Measurements from ENCODE around the gene SMOC1.

SMOC1 gene

GRCh38 chr14:70027785-70028428 lies 148.7 kb downstream of the SMOC1 start:
- no peaks in the 10 kb centered on the region for H3K36me3 Mint-ChIP-seq (ENCODE audit: insufficient read depth)
- ATAC-seq (replicated peaks) (no peak), DNase-seq (peak; percentile 41 to 46 (median 42))
- no peaks in the 10 kb centered on the region for H3K9me3 Mint-ChIP-seq
- H3K27ac Mint-ChIP-seq = no peak overlapping the region
- H3K27me3 Mint-ChIP-seq = peaks cover 9 to 37% of the 10 kb centered on the region in 2 donors
- H3K4me3 Mint-ChIP-seq = no peak overlapping the region
- H3K4me1 Mint-ChIP-seq (ENCODE audit: low read depth in 2 of 2) = peaks cover 0 to 2% of the 10 kb centered on the region in 2 donors

DNA sequence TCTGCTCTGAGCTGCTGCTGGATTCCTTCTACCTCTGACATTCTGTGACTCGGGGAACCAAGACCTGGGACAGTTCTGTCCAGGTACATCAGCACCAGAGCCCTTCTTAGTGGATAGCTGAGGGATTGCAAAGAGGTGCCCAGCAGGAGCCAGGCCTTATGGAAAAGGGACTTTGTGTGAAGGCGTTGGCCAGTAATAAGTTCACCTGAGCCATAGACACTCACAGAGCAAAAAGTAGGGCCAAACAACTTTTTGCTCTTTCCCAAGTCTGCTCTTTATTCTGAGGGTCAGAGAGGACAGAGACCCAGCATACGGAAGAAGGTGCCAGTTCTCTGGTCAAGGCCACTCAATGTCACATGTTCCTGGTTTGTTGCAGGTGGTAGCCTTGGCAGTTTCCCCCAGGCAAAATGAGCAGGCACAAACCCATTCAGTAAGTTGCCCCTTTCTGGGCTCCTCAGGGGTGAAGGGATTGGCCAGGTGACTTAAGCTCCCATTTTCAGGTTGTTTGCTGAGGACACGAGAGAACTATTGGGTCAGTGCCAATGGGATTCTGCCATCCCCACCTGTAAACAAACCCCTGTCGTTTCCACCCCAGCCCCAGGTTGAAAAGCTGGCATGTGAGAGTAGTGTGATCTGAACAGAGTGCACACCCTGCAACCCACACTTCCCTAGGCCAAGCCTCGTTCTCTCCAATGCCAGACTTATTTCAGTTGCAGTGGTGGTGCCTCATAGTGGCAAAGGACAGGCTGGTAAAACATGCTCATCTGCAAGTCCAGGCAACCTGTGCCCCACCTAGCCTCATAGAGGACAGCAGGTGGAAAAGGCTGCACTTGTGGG lies 150.3 kb downstream of the SMOC1 start:
- Mint-ChIP-seq H3K27ac (no peak overlapping the region), H3K9me3 (no peaks in the 10 kb centered on the region), H3K4me1 (ENCODE audit: low read depth in 2 of 2) (peaks cover 0 to 2% of the 10 kb centered on the region in 2 donors), H3K4me3 (no peak overlapping the region), H3K27me3 (peaks cover 9 to 53% of the 10 kb centered on the region in 2 donors), H3K36me3 (ENCODE audit: insufficient read depth) (no peaks in the 10 kb centered on the region)
- DNase-seq (no peak), ATAC-seq (replicated peaks) (no peak)

GRCh38 chr14:70032016-70032415 lies 152.8 kb downstream of the SMOC1 start:
- peaks cover 15 to 70% of the 10 kb centered on the region in 2 donors for H3K27me3 Mint-ChIP-seq
- H3K27ac Mint-ChIP-seq = no peak overlapping the region
- DNase-seq (no peak), ATAC-seq (replicated peaks) (no peak)
- H3K4me1 Mint-ChIP-seq (ENCODE audit: low read depth in 2 of 2) = peaks cover 0 to 2% of the 10 kb centered on the region in 2 donors
- H3K4me3 Mint-ChIP-seq = no peak overlapping the region
- no peaks in the 10 kb centered on the region for H3K9me3 Mint-ChIP-seq
- no peaks in the 10 kb centered on the region for H3K36me3 Mint-ChIP-seq (ENCODE audit: insufficient read depth)

DNA sequence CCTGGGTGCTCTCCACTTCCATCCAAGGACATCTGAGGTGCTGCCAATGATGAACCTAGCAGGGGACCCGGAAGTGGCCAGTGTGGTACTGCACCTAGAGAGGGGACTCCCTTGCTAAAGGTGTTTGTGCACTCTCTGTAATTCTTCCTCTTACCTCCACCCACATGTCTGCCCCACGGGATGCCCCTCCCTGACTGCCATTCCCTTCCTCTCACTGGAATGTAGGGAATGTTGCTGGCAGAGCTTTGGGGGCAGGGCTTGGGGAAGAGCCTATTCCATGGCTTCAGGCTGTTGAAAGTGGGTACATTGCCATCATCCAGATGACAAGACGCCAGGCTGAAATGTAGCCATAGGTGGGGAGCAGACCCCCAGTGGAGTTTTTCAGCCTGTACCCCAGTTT lies 153.2 kb downstream of the SMOC1 start:
- H3K4me3 Mint-ChIP-seq = no peak overlapping the region
- H3K27me3 Mint-ChIP-seq = peaks cover 15 to 72% of the 10 kb centered on the region in 2 donors
- DNase-seq (no peak), ATAC-seq (replicated peaks) (no peak)
- no peaks in the 10 kb centered on the region for H3K36me3 Mint-ChIP-seq (ENCODE audit: insufficient read depth)
- H3K27ac Mint-ChIP-seq = no peak overlapping the region
- no peaks in the 10 kb centered on the region for H3K9me3 Mint-ChIP-seq
- peaks cover 0 to 2% of the 10 kb centered on the region in 2 donors for H3K4me1 Mint-ChIP-seq (ENCODE audit: low read depth in 2 of 2)

GRCh38 chr14:70033116-70033515 lies 153.9 kb downstream of the SMOC1 start:
- Mint-ChIP-seq H3K9me3 (no peaks in the 10 kb centered on the region), H3K27ac (no peak overlapping the region), H3K27me3 (peaks cover 15 to 72% of the 10 kb centered on the region in 2 donors), H3K4me1 (ENCODE audit: low read depth in 2 of 2) (peaks cover 0 to 2% of the 10 kb centered on the region in 2 donors), H3K4me3 (no peak overlapping the region), H3K36me3 (ENCODE audit: insufficient read depth) (no peaks in the 10 kb centered on the region)
- DNase-seq = no peak
- ATAC-seq (replicated peaks) = no peak

- DNase-seq (no peak), ATAC-seq (replicated peaks) (no peak)
- H3K4me3 Mint-ChIP-seq = no peak overlapping the region
- H3K9me3 Mint-ChIP-seq = no peaks in the 10 kb centered on the region
- H3K36me3 Mint-ChIP-seq (ENCODE audit: insufficient read depth) = no peaks in the 10 kb centered on the region
- H3K27me3 Mint-ChIP-seq = peaks cover 17 to 72% of the 10 kb centered on the region in 2 donors
- H3K4me1 Mint-ChIP-seq (ENCODE audit: low read depth in 2 of 2) = no peaks in the 10 kb centered on the region
- H3K27ac Mint-ChIP-seq = no peak overlapping the region
Measured at GRCh38 chr14:70033561-70033960, 154.3 kb downstream of the SMOC1 start.

GRCh38 chr14:70034257-70034656 lies 155.0 kb downstream of the SMOC1 start:
- Mint-ChIP-seq H3K36me3 (ENCODE audit: insufficient read depth) (no peaks in the 10 kb centered on the region), H3K4me3 (no peak overlapping the region), H3K4me1 (ENCODE audit: low read depth in 2 of 2) (no peaks in the 10 kb centered on the region), H3K9me3 (no peaks in the 10 kb centered on the region), H3K27me3 (peaks cover 20 to 78% of the 10 kb centered on the region in 2 donors), H3K27ac (no peak overlapping the region)
- ATAC-seq (replicated peaks) (no peak), DNase-seq (no peak)

DNA sequence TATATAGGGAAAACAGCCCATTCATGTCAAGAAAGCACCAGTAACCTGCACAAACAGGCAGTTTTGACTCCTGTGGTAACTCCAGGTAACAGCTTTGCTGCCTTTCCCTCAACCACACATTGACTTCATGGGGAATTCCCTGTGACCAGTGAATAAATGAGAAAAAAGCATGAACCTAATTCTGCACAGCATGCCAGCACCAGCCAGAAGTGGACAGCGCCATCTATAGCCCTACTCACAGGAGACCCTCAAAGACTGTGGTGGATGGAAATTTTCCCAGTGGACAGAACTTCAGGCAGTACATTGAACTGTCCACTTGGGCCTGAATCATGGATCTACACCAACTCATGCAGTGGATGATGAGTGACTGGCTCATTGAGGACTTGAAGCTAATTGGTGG lies 157.4 kb downstream of the SMOC1 start:
- Mint-ChIP-seq H3K4me3 (no peak overlapping the region), H3K27me3 (peaks cover 11 to 79% of the 10 kb centered on the region in 2 donors), H3K4me1 (ENCODE audit: low read depth in 2 of 2) (no peaks in the 10 kb centered on the region), H3K27ac (no peak overlapping the region), H3K9me3 (no peaks in the 10 kb centered on the region), H3K36me3 (ENCODE audit: insufficient read depth) (no peaks in the 10 kb centered on the region)
- DNase-seq (no peak), ATAC-seq (replicated peaks) (no peak)

DNA sequence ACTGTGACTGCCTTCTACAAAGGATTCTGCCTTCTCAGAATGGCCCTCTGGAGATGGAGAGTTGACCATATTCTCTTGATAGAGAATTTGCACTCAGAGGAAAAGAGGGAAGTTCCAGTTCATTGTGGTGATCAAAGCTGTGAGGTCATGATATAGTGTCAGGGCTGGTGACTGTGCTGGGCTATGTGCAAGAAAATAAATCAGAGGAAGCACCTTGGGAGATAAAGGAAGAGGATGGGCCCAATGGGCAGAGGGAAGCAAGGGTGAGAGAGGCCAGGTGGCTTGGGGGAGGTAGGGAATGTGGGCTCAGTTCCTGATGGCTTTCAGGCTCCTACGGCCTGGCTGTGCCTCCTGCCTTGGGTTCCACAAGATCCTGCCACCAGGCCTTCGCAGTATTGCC lies 163.8 kb downstream of the SMOC1 start:
- Mint-ChIP-seq H3K9me3 (no peaks in the 10 kb centered on the region), H3K27me3 (peaks cover 51 to 83% of the 10 kb centered on the region in 2 donors), H3K4me1 (ENCODE audit: low read depth in 2 of 2) (no peaks in the 10 kb centered on the region), H3K27ac (no peak overlapping the region), H3K4me3 (no peak overlapping the region), H3K36me3 (ENCODE audit: insufficient read depth) (no peaks in the 10 kb centered on the region)
- DNase-seq (no peak), ATAC-seq (replicated peaks) (no peak)

DNA sequence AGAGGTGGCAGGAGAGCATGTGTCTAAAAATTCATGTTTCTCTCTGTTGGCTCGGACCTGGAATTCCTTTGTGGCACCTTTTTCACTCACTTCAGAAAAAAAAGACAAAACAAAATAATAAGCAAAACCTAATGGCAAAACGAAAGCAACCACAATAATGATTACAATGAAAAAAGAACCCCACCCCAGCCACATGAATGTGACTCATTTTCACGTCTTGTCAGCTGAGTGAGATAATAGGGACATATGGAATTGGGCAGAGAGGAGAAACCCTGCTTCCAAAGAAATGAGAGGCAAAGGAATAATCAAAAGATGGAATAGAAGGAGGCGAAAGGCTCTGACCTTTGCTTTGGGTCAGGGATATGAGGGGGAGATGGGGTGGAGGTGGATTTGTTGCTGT lies 166.1 kb downstream of the SMOC1 start:
- ATAC-seq (replicated peaks) (no peak), DNase-seq (no peak)
- Mint-ChIP-seq H3K27ac (no peak overlapping the region), H3K4me3 (no peak overlapping the region), H3K9me3 (no peaks in the 10 kb centered on the region), H3K4me1 (ENCODE audit: low read depth in 2 of 2) (no peaks in the 10 kb centered on the region), H3K36me3 (ENCODE audit: insufficient read depth) (no peaks in the 10 kb centered on the region), H3K27me3 (peaks cover 54 to 61% of the 10 kb centered on the region in 2 donors)

- ATAC-seq (replicated peaks) (no peak), DNase-seq (no peak)
- H3K27ac Mint-ChIP-seq = no peak overlapping the region
- peaks cover 54 to 55% of the 10 kb centered on the region in 2 donors for H3K27me3 Mint-ChIP-seq
- H3K36me3 Mint-ChIP-seq (ENCODE audit: insufficient read depth) = no peaks in the 10 kb centered on the region
- no peak overlapping the region for H3K4me3 Mint-ChIP-seq
- H3K9me3 Mint-ChIP-seq = no peaks in the 10 kb centered on the region
- no peaks in the 10 kb centered on the region for H3K4me1 Mint-ChIP-seq (ENCODE audit: low read depth in 2 of 2)
Measured at GRCh38 chr14:70045844-70046535, 166.8 kb downstream of the SMOC1 start.

- DNase-seq (no peak), ATAC-seq (replicated peaks) (no peak)
- Mint-ChIP-seq H3K27ac (no peak overlapping the region), H3K4me1 (ENCODE audit: low read depth in 2 of 2) (no peaks in the 10 kb centered on the region), H3K9me3 (no peaks in the 10 kb centered on the region), H3K27me3 (peaks cover 48% of the 10 kb centered on the region in 2 donors), H3K36me3 (ENCODE audit: insufficient read depth) (no peaks in the 10 kb centered on the region), H3K4me3 (no peak overlapping the region)
Measured at GRCh38 chr14:70047598-70048312, 168.5 kb downstream of the SMOC1 start.

- Mint-ChIP-seq H3K4me3 (no peak overlapping the region), H3K27me3 (peaks cover 43 to 45% of the 10 kb centered on the region in 2 donors), H3K9me3 (peaks cover 0 to 1% of the 10 kb centered on the region in 2 donors), H3K4me1 (ENCODE audit: low read depth in 2 of 2) (no peaks in the 10 kb centered on the region), H3K36me3 (ENCODE audit: insufficient read depth) (no peaks in the 10 kb centered on the region), H3K27ac (no peak overlapping the region)
- no peak for ATAC-seq (replicated peaks)
- no peak for DNase-seq
Measured at GRCh38 chr14:70048313-70048654, 169.1 kb downstream of the SMOC1 start.
